Aorta (tissue), 5 donors: ENCODE data around the gene FGFBP2. TPM values are rescaled to one million over a fixed set of nuclear protein-coding genes. Genes with fewer than 3 reads are reported as not detected.

Experiments used
- ATAC-seq: fragments of 200-7000 bp; cut with Tn5 transposase; one replicate; pipeline ENCODE4 v1.9.1; 2022; ENCODE audit warnings: moderate library complexity; ENCODE audit not compliant: low FRiP score
- DNase-seq, 2 donors: peaks; one replicate each; pipeline ENCODE4 v3.0.0-alpha.2; 2020
- H3K27ac ChIP-seq, 2 donors: one replicate each; pipeline ENCODE4 v1.5.1; 2013; ENCODE audit warnings: low read length in 2 of 2, mild to moderate bottlenecking in 2 of 2, moderate library complexity in 2 of 2, control low read depth in 1 of 2, inconsistent platforms in 1 of 2, low read depth in 1 of 2
- H3K27me3 ChIP-seq, 2 donors: one replicate each; pipeline ENCODE4 v1.6.1; 2013; ENCODE audit warnings: control low read depth in 1 of 2, low read length in 1 of 2, mild to moderate bottlenecking in 1 of 2, moderate library complexity in 1 of 2; ENCODE audit not compliant: insufficient read depth in 2 of 2, control insufficient read depth in 1 of 2
- H3K36me3 ChIP-seq, 2 donors: one replicate each; pipeline ENCODE4 v1.6.1; 2013; ENCODE audit warnings: control low read depth in 1 of 2, low read length in 1 of 2, mild to moderate bottlenecking in 1 of 2; ENCODE audit not compliant: insufficient read depth in 2 of 2, control insufficient read depth in 1 of 2
- H3K4me1 ChIP-seq, 2 donors: one replicate each; pipeline ENCODE4 v1.6.1; 2013; ENCODE audit warnings: low read length in 2 of 2, control low read depth in 1 of 2, mild to moderate bottlenecking in 1 of 2, moderate library complexity in 1 of 2; ENCODE audit not compliant: insufficient read depth in 2 of 2, control insufficient read depth in 1 of 2
- H3K4me3 ChIP-seq, 2 donors: one replicate each; pipeline ENCODE4 v1.5.1; 2013; ENCODE audit warnings: low read length in 2 of 2, control low read depth in 1 of 2, mild to moderate bottlenecking in 1 of 2
- H3K9me3 ChIP-seq: one replicate; pipeline ENCODE4 v1.6.1; 2013; ENCODE audit warnings: mild to moderate bottlenecking, low read length; ENCODE audit not compliant: control insufficient read depth
- WGBS, 2 donors: extraction: QIAGEN DNeasy Blood & Tissue Kit; methylation state at CpG; one replicate each; pipeline ENCODE4 v1.1.7; 2013; 5-methylcytosine and 5-hydroxymethylcytosine counted together
- intact Hi-C, 2 donors: fragments of 100-400 bp; cut with DNase I; formaldehyde crosslinking; loops; one replicate each; pipeline versions ENCODE4 v1.14.2 to v1.15.0; 2022
- long read RNA-seq, 2 donors: library from polyadenylated mRNA; unstranded; transcript quantifications; one replicate each; pipeline ENCODE4 v2.0.0, GENCODE V29; 2020 to 2021
- polyA plus RNA-seq, 2 donors: library from polyadenylated mRNA; stranded (reverse); fragments of 200-250 nt; gene quantifications; one replicate each; pipeline ENCODE4 v1.2.3, GENCODE V29; 2013
- total RNA-seq, 2 donors: library from RNA; stranded (reverse); fragmentation: NEBNext Ultra II Directional; extraction: Animal tissue kit (Norgen Biotek cat#: 25700); gene quantifications; one replicate each; pipeline ENCODE4 v1.2.1, GENCODE V29; 2021
- donor health status: healthy with polysubstance abuse.
- donor health status: Bipolar disorder and iron deficiency.
- donor health status: DM: no; HTN: no; CAD: no.
- donor health status: DM: no; HTN: no; CAD: no.
- donor health status: DM: yes; HTN: yes; CAD: no.

The FGFBP2 gene
- total RNA-seq, result 1 to 10 TPM in 1 of 2 donors, under 1 TPM in 1; 0.84 to 1.6 TPM
- polyA plus RNA-seq, result not detected
- long read RNA-seq, donor 1, partial matches to known transcripts, result 0 of 2 reads
- long read RNA-seq, donor 1, other reads (novel, unspliced or antisense), result 0 of 2 reads
- long read RNA-seq, donor 2, result 0 reads

GRCh38 chr4:15963001-15963451 is at the start of gene FGFBP2:
Gene FGFBP2, minus strand, starts transcription at chr4:15963175. Its CDS starts 46 bp downstream, at chr4:15963129.
- peak in 1 of 2 donors; percentile 53 for DNase-seq

GRCh38 chr4:16011173-16011572 is 48.2 kb upstream of the FGFBP2 start:
- no peak overlapping the region for H3K27ac ChIP-seq
- no peaks in the 10 kb centered on the region for H3K27me3 ChIP-seq
- H3K4me1 ChIP-seq, result no peaks in the 10 kb centered on the region
- intact Hi-C loops, result no loop called here
- no peaks in the 10 kb centered on the region for H3K9me3 ChIP-seq
- ATAC-seq (no peak), DNase-seq (no peak)
- WGBS, 2 donors, result 88 to 91% methylated on average over 6 of the region's 6 CpGs
- H3K36me3 ChIP-seq, result no peaks in the 10 kb centered on the region
- no peak overlapping the region for H3K4me3 ChIP-seq

More at GRCh38 chr4:15963001-15963451, at the start of gene FGFBP2:
- ATAC-seq, result no peak
- intact Hi-C loops, result no loop called here
- WGBS, 2 donors, result 37 to 38% methylated on average over 9 of the region's 9 CpGs
- Histone ChIP-seq H3K27ac (no peak within 1 kb of the TSS), H3K9me3 (peaks cover 2% of the 10 kb centered on the region), H3K36me3 (no peaks in the 10 kb centered on the region), H3K4me1 (no peaks in the 10 kb centered on the region), H3K27me3 (no peaks in the 10 kb centered on the region), H3K4me3 (no peak within 1 kb of the TSS)

GRCh38 chr4:16009153-16009552 is 46.2 kb upstream of the FGFBP2 start:
- H3K27me3 ChIP-seq, result no peaks in the 10 kb centered on the region
- H3K9me3 ChIP-seq, result no peaks in the 10 kb centered on the region
- no peaks in the 10 kb centered on the region for H3K4me1 ChIP-seq
- DNase-seq (no peak), ATAC-seq (no peak)
- 78 to 79% methylated on average over 4 of the region's 4 CpGs for WGBS, 2 donors
- H3K4me3 ChIP-seq, result no peak overlapping the region
- H3K36me3 ChIP-seq, result no peaks in the 10 kb centered on the region
- intact Hi-C loops, result no loop called here
- H3K27ac ChIP-seq, result no peak overlapping the region

GRCh38 chr4:16007471-16008095 is 44.6 kb upstream of the FGFBP2 start:
- Histone ChIP-seq H3K27ac (no peak overlapping the region), H3K4me3 (no peak overlapping the region), H3K36me3 (no peaks in the 10 kb centered on the region), H3K9me3 (no peaks in the 10 kb centered on the region), H3K4me1 (no peaks in the 10 kb centered on the region), H3K27me3 (no peaks in the 10 kb centered on the region)
- no peak for DNase-seq
- WGBS, 2 donors, result 80 to 81% methylated on average over 5 of the region's 5 CpGs
- intact Hi-C loops, result no loop called here
- ATAC-seq, result no peak

- intact Hi-C loops, result no loop called here
- ATAC-seq (no peak), DNase-seq (no peak)
- Histone ChIP-seq H3K9me3 (no peaks in the 10 kb centered on the region), H3K27me3 (no peaks in the 10 kb centered on the region), H3K4me3 (no peak overlapping the region), H3K36me3 (no peaks in the 10 kb centered on the region), H3K4me1 (no peaks in the 10 kb centered on the region), H3K27ac (no peak overlapping the region)
- WGBS, 2 donors, result 81 to 88% methylated on average over 6 of the region's 6 CpGs
Observed at GRCh38 chr4:16006771-16007446, 43.9 kb upstream of the FGFBP2 start.

GRCh38 chr4:16005676-16006075 is 42.7 kb upstream of the FGFBP2 start:
- DNase-seq, result no peak
- Histone ChIP-seq H3K4me3 (no peak overlapping the region), H3K36me3 (no peaks in the 10 kb centered on the region), H3K4me1 (no peaks in the 10 kb centered on the region), H3K27ac (no peak overlapping the region), H3K9me3 (no peaks in the 10 kb centered on the region), H3K27me3 (no peaks in the 10 kb centered on the region)
- intact Hi-C loops, result no loop called here
- WGBS, 2 donors, result 89 to 95% methylated on average over 5 of the region's 5 CpGs
- ATAC-seq, result no peak

- peak; percentile 91 for ATAC-seq
- Histone ChIP-seq H3K4me3 (no peak overlapping the region), H3K27ac (no peak overlapping the region), H3K27me3 (no peaks in the 10 kb centered on the region), H3K36me3 (no peaks in the 10 kb centered on the region), H3K9me3 (no peaks in the 10 kb centered on the region), H3K4me1 (no peaks in the 10 kb centered on the region)
- WGBS, 2 donors, result 1 to 3% methylated on average over 4 of the region's 4 CpGs
- intact Hi-C loops, result loop anchor here in 1 of 2 donors (5.0 kb wide), 1 partner anchor 119 kb away; no protein-coding TSS in a partner anchor
- peak in 1 of 2 donors; percentile 70 for DNase-seq
Observed at GRCh38 chr4:16001484-16001858, 38.5 kb upstream of the FGFBP2 start.

GRCh38 chr4:16000708-16001483 is 37.9 kb upstream of the FGFBP2 start:
- no peaks in the 10 kb centered on the region for H3K36me3 ChIP-seq
- DNase-seq, result no peak
- H3K27ac ChIP-seq, result no peak overlapping the region
- 75 to 79% methylated on average over 12 of the region's 12 CpGs for WGBS, 2 donors
- no peaks in the 10 kb centered on the region for H3K9me3 ChIP-seq
- no peak overlapping the region for H3K4me3 ChIP-seq
- H3K4me1 ChIP-seq, result no peaks in the 10 kb centered on the region
- intact Hi-C loops, result loop anchor here in 1 of 2 donors (5.0 kb wide), 1 partner anchor 119 kb away; no protein-coding TSS in a partner anchor
- H3K27me3 ChIP-seq, result no peaks in the 10 kb centered on the region
- peak; percentile 23 for ATAC-seq
